Progenitor cell of endocrine pancreas (in vitro differentiated cells): ENCODE data around the gene EAF1. TPM values are rescaled to one million over a fixed set of nuclear protein-coding genes. Genes with fewer than 3 reads are reported as not detected.

Experiments used
- DNase-seq: peaks from one replicate; pipeline ENCODE4 v3.0.0; 2021; ENCODE audit warnings: low spot score; ENCODE audit not compliant: unreplicated experiment
- H3K27ac Mint-ChIP-seq: 2 replicates; pipeline ENCODE4 v1.8.0; 2021; ENCODE audit warnings: mild to moderate bottlenecking, moderate library complexity, mixed read lengths
- H3K27me3 Mint-ChIP-seq: 2 replicates; pipeline ENCODE4 v1.8.0; 2021; ENCODE audit warnings: mixed read lengths
- H3K36me3 Mint-ChIP-seq: 2 replicates; pipeline ENCODE4 v1.8.0; 2022; ENCODE audit warnings: mixed read lengths; ENCODE audit not compliant: insufficient read depth
- H3K4me1 Mint-ChIP-seq: 2 replicates; pipeline ENCODE4 v1.8.0; 2021; ENCODE audit warnings: low read depth, mixed read lengths
- H3K4me3 Mint-ChIP-seq: 2 replicates; pipeline ENCODE4 v1.8.0; 2021; ENCODE audit warnings: low read depth, mild to moderate bottlenecking, moderate library complexity, mixed read lengths
- H3K9me3 Mint-ChIP-seq: 2 replicates; pipeline ENCODE4 v1.8.0; 2021; ENCODE audit warnings: low read depth, mixed read lengths
- total RNA-seq: library from RNA; stranded (reverse); gene quantifications from 2 replicates; pipeline ENCODE4 v1.2.1, GENCODE V29; 2021
- TF ChIP-seq, protein P1 (sequence below): fragments of 200-600 bp; sonication (generic); IDR thresholded peaks from one replicate; pipeline ENCODE4 v1.5.0; 2021; ENCODE audit warnings: antibody characterized with exemption, mild to moderate bottlenecking; ENCODE audit not compliant: unreplicated experiment

Gene EAF1
- total RNA-seq, 1 donor from 2014 or later, result 28.2 TPM

DNA sequence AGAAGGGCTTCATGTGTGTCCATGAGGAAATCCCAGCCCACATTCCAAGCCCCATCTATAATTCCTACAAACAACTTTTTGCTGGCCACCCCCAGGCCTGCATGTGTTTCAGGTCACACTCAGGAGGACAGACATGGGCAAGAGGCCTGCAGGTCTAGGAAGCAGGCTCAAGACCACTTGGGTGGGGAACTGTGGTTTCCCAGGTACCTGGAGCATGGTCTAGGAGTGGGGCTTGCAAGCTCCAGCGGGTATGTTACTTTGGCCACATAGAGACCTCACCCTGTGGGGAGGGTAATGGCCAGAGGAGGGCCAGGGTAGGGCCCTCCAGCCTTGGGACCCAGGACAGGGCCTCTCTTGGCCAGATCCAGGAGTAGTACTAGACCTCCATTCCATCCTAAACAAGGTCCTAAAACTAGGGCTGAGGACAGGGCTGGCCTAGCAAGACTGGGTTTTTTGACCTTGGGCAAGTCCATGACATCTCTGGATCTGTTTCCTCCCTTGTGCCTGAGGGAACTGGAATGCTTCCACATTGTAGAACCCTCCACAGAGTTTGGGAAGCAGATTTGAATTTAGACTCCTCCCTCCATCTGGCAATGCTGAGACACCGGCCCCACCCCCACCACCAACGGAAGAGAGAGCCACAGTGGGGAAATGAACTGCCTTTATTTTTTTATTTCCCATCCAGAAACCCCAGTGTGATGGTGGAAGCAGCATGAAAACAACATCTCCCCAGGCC is 22.3 kb downstream of the EAF1 start:
- DNase-seq, result no peak
- Mint-ChIP-seq H3K27ac (no peak overlapping the region), H3K36me3 (peaks cover 6% of the 10 kb centered on the region), H3K27me3 (no peaks in the 10 kb centered on the region), H3K9me3 (no peaks in the 10 kb centered on the region), H3K4me1 (no peaks in the 10 kb centered on the region), H3K4me3 (no peak overlapping the region)
- TF ChIP-seq, protein P1, sequence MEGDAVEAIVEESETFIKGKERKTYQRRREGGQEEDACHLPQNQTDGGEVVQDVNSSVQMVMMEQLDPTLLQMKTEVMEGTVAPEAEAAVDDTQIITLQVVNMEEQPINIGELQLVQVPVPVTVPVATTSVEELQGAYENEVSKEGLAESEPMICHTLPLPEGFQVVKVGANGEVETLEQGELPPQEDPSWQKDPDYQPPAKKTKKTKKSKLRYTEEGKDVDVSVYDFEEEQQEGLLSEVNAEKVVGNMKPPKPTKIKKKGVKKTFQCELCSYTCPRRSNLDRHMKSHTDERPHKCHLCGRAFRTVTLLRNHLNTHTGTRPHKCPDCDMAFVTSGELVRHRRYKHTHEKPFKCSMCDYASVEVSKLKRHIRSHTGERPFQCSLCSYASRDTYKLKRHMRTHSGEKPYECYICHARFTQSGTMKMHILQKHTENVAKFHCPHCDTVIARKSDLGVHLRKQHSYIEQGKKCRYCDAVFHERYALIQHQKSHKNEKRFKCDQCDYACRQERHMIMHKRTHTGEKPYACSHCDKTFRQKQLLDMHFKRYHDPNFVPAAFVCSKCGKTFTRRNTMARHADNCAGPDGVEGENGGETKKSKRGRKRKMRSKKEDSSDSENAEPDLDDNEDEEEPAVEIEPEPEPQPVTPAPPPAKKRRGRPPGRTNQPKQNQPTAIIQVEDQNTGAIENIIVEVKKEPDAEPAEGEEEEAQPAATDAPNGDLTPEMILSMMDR, result no peak

GRCh38 chr3:15450438-15451215 is 23.2 kb downstream of the EAF1 start:
- no peaks in the 10 kb centered on the region for H3K4me1 Mint-ChIP-seq
- H3K27me3 Mint-ChIP-seq, result no peaks in the 10 kb centered on the region
- H3K27ac Mint-ChIP-seq, result no peak overlapping the region
- TF ChIP-seq, protein P1, result no peak
- H3K36me3 Mint-ChIP-seq, result peaks cover 4% of the 10 kb centered on the region
- DNase-seq, result no peak
- no peaks in the 10 kb centered on the region for H3K9me3 Mint-ChIP-seq
- no peak overlapping the region for H3K4me3 Mint-ChIP-seq

- Mint-ChIP-seq H3K36me3 (peaks cover 4% of the 10 kb centered on the region), H3K27ac (no peak overlapping the region), H3K9me3 (no peaks in the 10 kb centered on the region), H3K4me1 (no peaks in the 10 kb centered on the region), H3K4me3 (no peak overlapping the region), H3K27me3 (no peaks in the 10 kb centered on the region)
- TF ChIP-seq, protein P1, result no peak
- no peak for DNase-seq
Measured at GRCh38 chr3:15451216-15452113, 24.1 kb downstream of the EAF1 start.

DNA sequence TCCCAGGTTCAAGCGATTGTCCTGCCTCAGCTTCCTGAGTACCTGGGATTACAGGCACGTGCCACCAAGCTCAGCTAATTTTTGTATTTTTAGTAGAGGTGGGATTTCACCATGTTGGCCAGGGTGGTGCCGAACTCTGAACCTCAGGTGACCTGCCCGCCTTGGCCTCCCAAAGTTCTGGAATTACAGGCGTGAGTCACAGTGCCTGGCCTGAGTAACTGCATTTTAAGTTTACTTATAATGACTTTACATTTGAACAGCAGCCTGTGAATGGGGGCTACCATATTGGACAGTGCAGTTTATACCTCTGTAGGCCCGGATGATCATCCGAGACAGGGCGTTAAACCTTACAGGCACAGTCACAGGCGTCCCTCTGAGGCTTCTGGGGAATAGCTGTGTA is 24.8 kb downstream of the EAF1 start:
- TF ChIP-seq, protein P1, result no peak
- Mint-ChIP-seq H3K36me3 (peaks cover 2% of the 10 kb centered on the region), H3K4me1 (no peaks in the 10 kb centered on the region), H3K9me3 (no peaks in the 10 kb centered on the region), H3K4me3 (no peak overlapping the region), H3K27me3 (no peaks in the 10 kb centered on the region), H3K27ac (no peak overlapping the region)
- DNase-seq, result no peak

GRCh38 chr3:15452961-15453360 is 25.6 kb downstream of the EAF1 start:
- Mint-ChIP-seq H3K4me1 (no peaks in the 10 kb centered on the region), H3K27me3 (no peaks in the 10 kb centered on the region), H3K27ac (no peak overlapping the region), H3K36me3 (peaks cover 2% of the 10 kb centered on the region), H3K9me3 (no peaks in the 10 kb centered on the region), H3K4me3 (no peak overlapping the region)
- TF ChIP-seq, protein P1, result no peak
- DNase-seq, result no peak
